K562 (cell line): ENCODE measurements around the gene MARK3. TPM values are rescaled to one million over a fixed set of nuclear protein-coding genes. Genes with fewer than 3 reads are reported as not detected.

ENCODE experiments used
- CHD4 ChIP-seq: fragments of 200-600 bp; sonication (generic); IDR thresholded peaks from 3 replicates; pipeline ENCODE4 v1.6.1; 2012; ENCODE audit warnings: low read depth, mild to moderate bottlenecking, mixed read lengths, low read length, inconsistent platforms; ENCODE audit not compliant: insufficient read depth, insufficient replicate concordance, poor library complexity, severe bottlenecking
- HNRNPH1 ChIP-seq: fragments of 200-400 bp; formaldehyde crosslinking; optimal IDR thresholded peaks from 2 replicates; pipeline ENCODE3; 2017; ENCODE audit warnings: low read depth, mild to moderate bottlenecking, low read length, moderate library complexity
- IFI16 ChIP-seq: fragments of 250-450 bp; sonication (Bioruptor Pico); IDR thresholded peaks from 2 replicates; pipeline ENCODE4 v2.1.2; 2022; ENCODE audit warnings: mild to moderate bottlenecking, inconsistent platforms
- KAT7 ChIP-seq: sonication (generic); formaldehyde crosslinking; IDR thresholded peaks from 2 replicates; pipeline ENCODE4 v1.8.0; 2022; ENCODE audit warnings: missing genetic modification reagents, mild to moderate bottlenecking, borderline replicate concordance
- MAZ ChIP-seq, 2 experiments: fragments of 450-650 bp in 1 of 2; sonication (generic) in 1 of 2; formaldehyde crosslinking; IDR thresholded peaks in 1 of 2; conservative IDR thresholded peaks in 1 of 2; 2 replicates each; pipeline versions ENCODE4 v1.4.0 to v1.5.0; 2020; ENCODE audit warnings: mild to moderate bottlenecking in 1 of 2, missing genetic modification reagents in 1 of 2
- MCM3 ChIP-seq: fragments of 450-650 bp; IDR thresholded peaks from 2 replicates; pipeline ENCODE4 v1.6.1; 2016
- MXI1 ChIP-seq: IDR thresholded peaks from 2 replicates; pipeline ENCODE4 v1.6.1; 2011; ENCODE audit warnings: low read depth, mild to moderate bottlenecking, improper control_type of control experiment, low read length
- NR1H2 ChIP-seq: sonication (generic); formaldehyde crosslinking; IDR thresholded peaks from 2 replicates; pipeline ENCODE4 v1.4.0; 2020; ENCODE audit warnings: mild to moderate bottlenecking, missing genetic modification reagents
- STAT5B ChIP-seq: fragments of 250-450 bp; sonication (Bioruptor Pico); IDR thresholded peaks from 2 replicates; pipeline ENCODE4 v1.8.0; 2021; ENCODE audit warnings: mild to moderate bottlenecking, inconsistent platforms
- TFE3 ChIP-seq: fragments of 450-650 bp; formaldehyde crosslinking; IDR thresholded peaks from 2 replicates; pipeline ENCODE4 v1.4.0; 2020; ENCODE audit warnings: mild to moderate bottlenecking, mixed read lengths
- XRCC5 ChIP-seq: fragments of 200-400 bp; formaldehyde crosslinking; IDR thresholded peaks from 2 replicates; pipeline ENCODE4 v1.6.1; 2017; ENCODE audit warnings: low read depth, mild to moderate bottlenecking, low read length
- ZNF444 ChIP-seq: fragments of 250-450 bp; sonication (Bioruptor Pico); IDR thresholded peaks from 2 replicates; pipeline ENCODE4 v1.4.0; 2020; ENCODE audit warnings: mild to moderate bottlenecking, moderate library complexity
- ZNF717 ChIP-seq: fragments of 250-450 bp; sonication (Bioruptor Pico); IDR thresholded peaks from 2 replicates; pipeline ENCODE4 v1.5.0; 2021
- polyA plus RNA-seq, 8 experiments: library from polyadenylated mRNA; depleted of rRNA in 4 of 8; stranded (reverse) in 5 of 8; unstranded in 3 of 8; fragments of >200 nt; fragmentation: Nextera tagmentation in 2 of 8; fragmentation: Illumina TruSeq in 1 of 8; extraction: Ambion mirVana in 2 of 8; extraction: Trizol in 1 of 8; gene quantifications; 2 replicates each; pipeline versions ENCODE4 v1.2.1 to v1.2.3, GENCODE V29; 2011 to 2014; ENCODE audit warnings: inconsistent platforms in 1 of 8, missing spikeins in 1 of 8
- total RNA-seq, 7 experiments: library from RNA; depleted of rRNA in 6 of 7; stranded (reverse); fragments of >200 nt in 6 of 7; fragmentation: Illumina TruSeq in 2 of 7; extraction: Trizol in 2 of 7; gene quantifications; 2 replicates each; pipeline versions ENCODE4 v1.2.1 to v1.2.3, GENCODE V29; 2011 to 2021; ENCODE audit warnings: low replicate concordance in 1 of 7
- TF ChIP-seq, protein P1 (sequence below): sonication (generic); formaldehyde crosslinking; IDR thresholded peaks from 2 replicates; pipeline ENCODE4 v1.4.0; 2020; ENCODE audit warnings: mild to moderate bottlenecking, missing genetic modification reagents

Gene MARK3
- total and polyA plus RNA-seq, 9 of the 15 experiments (the other 6 are each of a cell fraction or from before 2014, with no cell fraction given), result 10.1 to 68.7 (median 56.3) TPM

DNA sequence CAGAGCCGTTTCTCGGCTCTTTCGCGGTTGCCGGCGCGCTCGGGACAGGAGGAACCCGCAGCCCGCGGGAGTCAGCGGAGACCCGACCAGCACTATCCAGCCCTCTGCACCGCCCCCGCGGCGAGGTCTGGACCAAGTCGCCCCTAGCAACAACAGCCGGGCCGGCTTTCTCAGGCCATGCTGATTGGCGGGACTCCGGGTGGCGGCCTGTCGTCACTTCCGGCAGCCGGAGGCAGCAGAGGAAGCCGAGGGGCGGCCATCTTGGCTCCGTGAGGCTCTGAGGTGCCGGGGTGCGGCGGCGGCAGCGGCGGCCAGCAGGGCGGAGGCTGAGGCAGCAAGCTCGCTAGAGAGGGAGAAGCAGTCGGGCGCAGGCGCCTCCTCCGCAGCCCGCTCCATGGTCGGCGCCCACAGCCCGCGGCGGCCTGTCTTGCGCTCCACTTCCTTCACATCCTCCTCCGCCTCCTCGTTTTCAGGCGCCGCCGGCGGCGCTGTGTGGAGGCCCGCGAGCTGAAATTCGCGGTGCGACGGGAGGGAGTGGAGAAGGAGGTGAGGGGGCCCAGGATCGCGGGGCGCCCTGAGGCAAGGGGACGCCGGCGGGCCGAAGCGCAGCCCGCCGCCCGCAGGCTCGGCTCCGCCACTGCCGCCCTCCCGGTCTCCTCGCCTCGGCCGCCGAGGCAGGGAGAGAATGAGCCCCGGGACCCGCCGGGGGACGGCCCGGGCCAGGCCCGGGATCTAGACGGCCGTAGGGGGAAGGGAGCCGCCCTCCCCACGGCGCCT, at the start of gene MARK3 (continued):
- no peak for TF ChIP-seq TFE3 (CRISPR knock-in tag)
- peak; percentile 50 to 55; a peak in 3 of 4 replicates for TF ChIP-seq MAZ (CRISPR knock-in tag; conservative IDR thresholded peaks at IDR 0.05 in 1 of 2, IDR thresholded peaks at IDR 0.05 in 1 of 2)
- TF ChIP-seq CHD4, result no peak
- TF ChIP-seq ZNF444 (CRISPR knock-in tag), result no peak
- peak; percentile 87 for TF ChIP-seq MXI1
- TF ChIP-seq HNRNPH1, result no peak
- TF ChIP-seq NR1H2 (CRISPR knock-in tag), result no peak
- no peak for TF ChIP-seq IFI16 (CRISPR knock-in tag)
- no peak for TF ChIP-seq MCM3
- no peak for TF ChIP-seq XRCC5
- TF ChIP-seq ZNF717 (CRISPR knock-in tag), result no peak
- TF ChIP-seq STAT5B (CRISPR knock-in tag), result no peak
- 0 out of 2 replicates have a peak, but pooled peaks have one; percentile 42 for TF ChIP-seq KAT7 (CRISPR knock-in tag)
- TF ChIP-seq, protein P1, sequence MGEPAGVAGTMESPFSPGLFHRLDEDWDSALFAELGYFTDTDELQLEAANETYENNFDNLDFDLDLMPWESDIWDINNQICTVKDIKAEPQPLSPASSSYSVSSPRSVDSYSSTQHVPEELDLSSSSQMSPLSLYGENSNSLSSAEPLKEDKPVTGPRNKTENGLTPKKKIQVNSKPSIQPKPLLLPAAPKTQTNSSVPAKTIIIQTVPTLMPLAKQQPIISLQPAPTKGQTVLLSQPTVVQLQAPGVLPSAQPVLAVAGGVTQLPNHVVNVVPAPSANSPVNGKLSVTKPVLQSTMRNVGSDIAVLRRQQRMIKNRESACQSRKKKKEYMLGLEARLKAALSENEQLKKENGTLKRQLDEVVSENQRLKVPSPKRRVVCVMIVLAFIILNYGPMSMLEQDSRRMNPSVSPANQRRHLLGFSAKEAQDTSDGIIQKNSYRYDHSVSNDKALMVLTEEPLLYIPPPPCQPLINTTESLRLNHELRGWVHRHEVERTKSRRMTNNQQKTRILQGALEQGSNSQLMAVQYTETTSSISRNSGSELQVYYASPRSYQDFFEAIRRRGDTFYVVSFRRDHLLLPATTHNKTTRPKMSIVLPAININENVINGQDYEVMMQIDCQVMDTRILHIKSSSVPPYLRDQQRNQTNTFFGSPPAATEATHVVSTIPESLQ (CRISPR knock-in tag), result no peak
